SK-N-SH (cell line): ENCODE data around the gene DDX4.

Experiments
- CTCF ChIP-seq: fragments of 200-600 bp; sonication (generic); IDR thresholded peaks from 2 replicates; pipeline ENCODE4 v1.6.1; 2017; ENCODE audit warnings: antibody characterized with exemption, mild to moderate bottlenecking, moderate library complexity
- EP300 ChIP-seq, 2 experiments: IDR thresholded peaks; 2 replicates each; pipeline versions ENCODE4 v1.4.0 to v1.6.1; 2012; ENCODE audit warnings: borderline replicate concordance in 1 of 2, low read depth in 1 of 2, low read length in 1 of 2
- EZH2phosphoT487 ChIP-seq: fragments of 200-600 bp; sonication (generic); IDR thresholded peaks from 2 replicates; pipeline ENCODE4 v1.6.1; 2017; ENCODE audit warnings: low read depth, mixed run types, mild to moderate bottlenecking, antibody characterized with exemption, moderate library complexity, borderline replicate concordance
- FOXM1 ChIP-seq: IDR thresholded peaks from 2 replicates; pipeline ENCODE4 v1.4.0; 2012; ENCODE audit warnings: low read depth, mild to moderate bottlenecking
- JUND ChIP-seq: IDR thresholded peaks from 2 replicates; pipeline ENCODE4 v1.4.0; 2012
- MXI1 ChIP-seq: IDR thresholded peaks from 2 replicates; pipeline ENCODE4 v1.6.1; 2012; ENCODE audit warnings: mild to moderate bottlenecking, low read depth, low read length, improper control_type of control experiment
- PBX3 ChIP-seq: IDR thresholded peaks from 2 replicates; pipeline ENCODE4; 2012
- POLR2AphosphoS5 ChIP-seq: IDR thresholded peaks from 2 replicates; pipeline ENCODE4 v1.6.1; 2012; ENCODE audit warnings: low read depth, low read length
- RAD21 ChIP-seq: IDR thresholded peaks from 2 replicates; pipeline ENCODE4 v1.6.1; 2012; ENCODE audit warnings: mild to moderate bottlenecking, low read length
- RFX5 ChIP-seq: IDR thresholded peaks from 2 replicates; pipeline ENCODE4 v1.6.1; 2012; ENCODE audit warnings: mild to moderate bottlenecking, improper control_type of control experiment, low read length
- RXRA ChIP-seq: IDR thresholded peaks from 2 replicates; pipeline ENCODE4 v1.4.0; 2012; ENCODE audit warnings: low read depth, mild to moderate bottlenecking, borderline replicate concordance
- SMC3 ChIP-seq: IDR thresholded peaks from 2 replicates; pipeline ENCODE4 v1.6.1; 2012; ENCODE audit warnings: low read depth, low read length, improper control_type of control experiment
- USF2 ChIP-seq: fragments of 150-350 bp; IDR thresholded peaks from 2 replicates; pipeline ENCODE4 v1.6.1; 2017; ENCODE audit warnings: antibody characterized with exemption, low read length, low read depth, borderline replicate concordance
- ZBTB33 ChIP-seq: IDR thresholded peaks from 2 replicates; pipeline ENCODE4 v1.4.0; 2012; ENCODE audit warnings: low read depth, borderline replicate concordance

- TF ChIP-seq RAD21 (no peak), CTCF (no peak), FOXM1 (no peak), ZBTB33 (no peak), RFX5 (no peak), SMC3 (no peak), EP300 (IDR thresholded peaks at IDR 0.05; ENCODE audit: borderline replicate concordance in 1 of 2, low read depth in 1 of 2, low read length in 1 of 2) (no peak), EZH2phosphoT487 (no peak), USF2 (no peak), PBX3 (no peak), MXI1 (no peak), RXRA (no peak), JUND (no peak), POLR2AphosphoS5 (no peak)
Observed at GRCh38 chr5:55829956-55830355, 92.1 kb downstream of the DDX4 start.
